Muscle layer of duodenum (tissue), 2 donors: ENCODE results near the gene CLEC18A.
"Not testable (repeated sequence)": the region's sequence is repeated elsewhere in the genome, so short reads cannot be mapped to it uniquely, and the experiment has no call there.

ENCODE experiments used
- H3K27ac ChIP-seq: one replicate; pipeline ENCODE4 v1.7.0; 2013; ENCODE audit warnings: mild to moderate bottlenecking, low read length
- H3K27me3 ChIP-seq: one replicate; pipeline ENCODE4 v1.7.0; 2013; ENCODE audit warnings: low read depth, mild to moderate bottlenecking, control low read depth, low read length
- H3K36me3 ChIP-seq, 2 donors: one replicate each; pipeline ENCODE4 v1.7.0; 2013; ENCODE audit warnings: low read length in 2 of 2, control low read depth in 1 of 2, mild to moderate bottlenecking in 1 of 2; ENCODE audit not compliant: insufficient read depth in 2 of 2, control insufficient read depth in 1 of 2
- H3K4me1 ChIP-seq, 2 donors: one replicate each; pipeline ENCODE4 v1.7.0; 2013; ENCODE audit warnings: low read length in 2 of 2, mild to moderate bottlenecking in 2 of 2, control low read depth in 1 of 2, moderate library complexity in 1 of 2; ENCODE audit not compliant: insufficient read depth in 2 of 2, control insufficient read depth in 1 of 2
- H3K4me3 ChIP-seq, 2 donors: one replicate each; pipeline ENCODE4 v1.7.0; 2013; ENCODE audit warnings: low read length in 2 of 2, low read depth in 1 of 2, mild to moderate bottlenecking in 1 of 2
- H3K9me3 ChIP-seq, 2 donors: one replicate each; pipeline ENCODE4 v1.7.0; 2013; ENCODE audit warnings: low read length in 2 of 2, control low read depth in 1 of 2, mild to moderate bottlenecking in 1 of 2; ENCODE audit not compliant: control insufficient read depth in 1 of 2
- donor health status: healthy.

CLEC18A gene

DNA sequence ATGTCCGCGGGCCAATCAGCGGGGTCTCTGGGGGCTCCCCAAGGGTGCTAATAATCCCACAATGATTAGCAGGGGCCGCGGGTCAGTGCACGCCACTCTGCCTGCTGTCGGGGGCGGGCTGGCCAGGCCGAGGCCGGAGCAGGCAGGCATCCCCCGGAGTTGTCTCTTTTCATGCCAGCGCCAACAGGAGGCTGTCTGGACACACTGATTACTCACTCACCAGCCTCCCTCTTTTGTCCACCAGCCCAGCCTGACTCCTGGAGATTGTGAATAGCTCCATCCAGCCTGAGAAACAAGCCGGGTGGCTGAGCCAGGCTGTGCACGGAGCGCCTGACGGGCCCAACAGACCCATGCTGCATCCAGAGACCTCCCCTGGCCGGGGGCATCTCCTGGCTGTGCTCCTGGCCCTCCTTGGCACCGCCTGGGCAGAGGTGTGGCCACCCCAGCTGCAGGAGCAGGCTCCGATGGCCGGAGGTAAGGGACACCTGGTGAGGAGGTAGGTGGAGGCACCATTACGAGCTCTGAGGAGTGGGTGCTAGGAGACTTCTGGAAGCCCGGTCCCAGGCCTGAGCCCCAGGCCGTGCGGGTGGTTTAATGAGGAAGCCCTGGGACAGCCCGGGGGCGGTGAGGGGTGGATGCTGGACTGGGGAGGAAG is at the start of gene CLEC18A:
CLEC18A (plus strand) TSS at position 318 of the 655 bp plus-strand sequence; CDS start at position 351, 33 bp downstream.
- H3K4me1 ChIP-seq, H3K27me3 ChIP-seq, H3K36me3 ChIP-seq, H3K9me3 ChIP-seq, H3K4me3 ChIP-seq, H3K27ac ChIP-seq: not testable (repeated sequence)

DNA sequence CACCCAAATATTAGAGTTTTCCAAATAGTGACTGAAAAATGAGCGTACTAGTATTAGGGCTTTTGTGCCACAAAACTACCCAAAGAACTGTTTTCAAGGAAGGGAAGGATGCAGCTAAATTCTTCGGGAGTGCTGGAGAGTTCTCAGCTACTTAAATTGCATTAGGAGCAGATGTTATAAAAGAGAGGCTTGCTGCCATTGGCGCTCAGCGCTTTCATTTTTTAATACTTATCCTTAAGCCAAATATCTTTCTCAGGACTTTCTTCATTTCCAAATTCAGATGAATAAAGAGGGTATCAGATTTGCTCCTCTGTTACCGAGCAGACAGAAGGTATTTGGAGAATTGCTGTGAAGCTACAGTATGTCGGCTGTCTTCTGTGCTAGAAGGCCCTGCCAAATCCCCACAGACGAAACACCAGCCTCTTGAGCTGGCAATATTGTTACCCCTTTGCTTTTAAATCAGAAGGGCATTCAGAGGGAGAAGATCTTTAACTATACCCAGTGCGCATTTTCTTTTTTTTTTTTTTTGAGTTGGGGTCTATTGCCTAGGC is 47.2 kb upstream of the CLEC18A start:
- H3K36me3 ChIP-seq: peaks cover 5 to 6% of the 10 kb centered on the region in 2 donors
- H3K4me3 ChIP-seq: no peak overlapping the region
- H3K4me1 ChIP-seq: peaks cover 0 to 4% of the 10 kb centered on the region in 2 donors
- no peak overlapping the region for H3K27ac ChIP-seq
- no peaks in the 10 kb centered on the region for H3K27me3 ChIP-seq
- no peaks in the 10 kb centered on the region for H3K9me3 ChIP-seq

DNA sequence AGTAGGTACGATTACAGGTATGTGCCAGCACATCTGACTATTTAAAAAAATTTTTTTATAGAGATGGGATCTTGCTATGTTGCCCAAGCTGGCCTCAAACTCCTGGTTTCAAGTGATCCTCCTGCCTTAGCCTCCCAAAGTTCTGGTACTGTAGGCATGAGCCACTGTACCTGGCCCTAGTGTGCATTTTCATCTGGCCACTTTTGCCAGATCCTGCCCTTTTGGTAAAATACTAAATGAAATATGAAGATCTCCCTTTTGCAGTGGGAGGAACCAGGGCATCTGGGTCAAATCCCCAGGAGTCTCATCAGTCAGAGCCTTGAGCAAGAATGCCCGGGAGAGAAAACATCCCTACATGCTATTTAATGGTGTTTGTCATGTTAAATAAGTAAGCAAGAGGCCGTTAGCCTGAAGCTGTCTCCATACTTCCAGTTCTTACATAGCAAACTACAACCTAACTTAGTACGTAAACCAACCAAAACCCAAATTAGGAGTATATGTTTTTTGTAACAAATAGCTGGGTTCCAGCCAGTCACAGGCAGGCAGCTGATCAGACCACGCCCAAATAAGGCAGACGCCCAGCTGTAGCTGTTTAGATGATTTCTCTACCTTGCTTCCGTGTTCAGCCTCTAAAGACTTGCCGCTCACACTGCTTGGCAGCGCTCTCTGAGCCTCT is 46.5 kb upstream of the CLEC18A start:
- Histone ChIP-seq H3K4me3 (no peak overlapping the region), H3K27ac (no peak overlapping the region), H3K4me1 (peaks cover 0 to 4% of the 10 kb centered on the region in 2 donors), H3K27me3 (no peaks in the 10 kb centered on the region), H3K9me3 (no peaks in the 10 kb centered on the region), H3K36me3 (peaks cover 5 to 13% of the 10 kb centered on the region in 2 donors)

DNA sequence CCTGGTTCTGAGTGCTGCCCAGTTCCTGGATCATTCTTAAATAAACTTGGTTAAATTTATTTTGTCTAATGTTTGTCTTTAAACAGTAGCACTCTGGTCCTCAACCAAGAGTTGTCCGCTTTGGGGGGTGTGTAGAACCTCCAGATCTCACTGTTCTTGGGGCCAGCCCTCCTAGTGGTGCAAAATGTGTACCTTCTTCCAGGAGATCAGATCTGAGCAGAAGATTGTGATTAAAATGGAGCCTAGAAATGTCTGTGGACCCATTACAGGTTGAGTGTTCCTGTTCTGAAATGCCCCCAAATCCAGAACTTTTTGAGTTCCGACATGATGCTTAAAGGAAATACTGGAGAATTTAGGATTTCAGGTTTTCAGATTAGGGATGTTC is 46.0 kb upstream of the CLEC18A start:
- Histone ChIP-seq H3K27me3 (no peaks in the 10 kb centered on the region), H3K36me3 (peaks cover 5 to 13% of the 10 kb centered on the region in 2 donors), H3K9me3 (no peaks in the 10 kb centered on the region), H3K27ac (no peak overlapping the region), H3K4me1 (peaks cover 0 to 4% of the 10 kb centered on the region in 2 donors), H3K4me3 (no peak overlapping the region)

DNA sequence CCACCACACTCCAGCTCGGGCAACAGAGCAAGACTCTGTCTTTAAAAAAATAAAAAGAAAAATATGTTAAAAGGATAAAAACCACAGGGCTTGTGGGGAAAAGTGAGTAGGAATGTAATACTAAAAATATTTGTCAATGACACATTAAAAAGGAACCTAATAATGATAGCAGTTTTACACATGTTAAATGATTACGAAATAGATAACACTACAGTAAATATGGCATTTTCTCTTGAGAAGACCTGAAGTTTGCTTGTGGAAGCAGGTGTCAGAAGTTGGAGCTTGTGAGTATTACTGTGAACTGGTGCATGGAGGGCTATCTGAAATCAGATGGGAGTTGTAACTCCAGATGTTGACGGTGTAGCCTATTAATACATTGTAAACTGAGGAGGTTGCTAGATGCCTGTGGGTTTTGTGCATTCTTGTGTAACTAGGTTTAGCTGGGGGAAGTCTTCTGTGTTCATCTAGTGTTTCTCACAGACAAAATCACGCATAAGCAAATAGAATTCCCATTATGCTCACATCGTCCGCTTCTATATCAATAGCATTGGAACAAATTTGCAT is 44.2 kb upstream of the CLEC18A start:
- Histone ChIP-seq H3K27ac (no peak overlapping the region), H3K36me3 (peaks cover 11 to 13% of the 10 kb centered on the region in 2 donors), H3K4me3 (no peak overlapping the region), H3K9me3 (no peaks in the 10 kb centered on the region), H3K27me3 (no peaks in the 10 kb centered on the region), H3K4me1 (peaks cover 0 to 4% of the 10 kb centered on the region in 2 donors)

DNA sequence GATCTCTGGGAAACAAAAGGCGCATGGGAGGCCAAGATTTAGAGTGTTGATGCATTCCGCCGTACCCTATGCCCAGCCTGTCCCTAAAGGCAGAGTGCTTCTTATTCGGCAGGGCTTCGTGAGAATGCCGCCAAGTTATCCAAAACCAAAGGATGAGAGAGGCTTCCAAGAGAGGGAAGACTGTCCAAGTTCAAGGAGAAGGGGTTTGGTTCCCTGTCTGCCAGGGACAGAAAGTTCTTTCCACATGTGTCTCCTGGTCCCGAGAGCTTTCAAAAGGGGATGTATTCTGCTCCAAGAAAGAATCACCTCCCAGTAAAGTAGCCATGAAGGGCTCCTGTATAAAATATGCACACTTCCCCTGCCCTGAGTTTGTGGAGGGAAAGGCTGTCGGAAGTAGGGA is 42.1 kb upstream of the CLEC18A start:
- H3K9me3 ChIP-seq: no peaks in the 10 kb centered on the region
- no peak overlapping the region for H3K4me3 ChIP-seq
- no peak overlapping the region for H3K27ac ChIP-seq
- peaks cover 0 to 4% of the 10 kb centered on the region in 2 donors for H3K4me1 ChIP-seq
- H3K36me3 ChIP-seq: peaks cover 6 to 13% of the 10 kb centered on the region in 2 donors
- no peaks in the 10 kb centered on the region for H3K27me3 ChIP-seq

DNA sequence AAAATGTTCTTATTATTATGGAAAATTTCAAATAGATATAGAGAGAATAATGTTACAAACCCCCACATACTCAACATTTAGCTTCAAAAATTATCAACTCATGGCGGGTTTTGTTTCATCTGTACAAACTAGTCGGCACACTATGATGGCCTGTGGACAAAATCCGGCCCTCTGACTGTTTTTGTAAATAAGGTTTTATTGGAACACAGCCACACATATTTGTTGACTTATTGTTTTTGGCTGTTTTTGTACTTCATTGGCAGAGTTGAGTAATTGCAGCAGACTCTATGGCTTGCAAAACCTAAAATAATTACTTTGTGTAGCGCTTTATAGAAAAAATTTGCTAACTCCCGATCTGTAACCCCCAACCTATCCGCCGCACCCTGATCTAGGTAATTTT is 41.4 kb upstream of the CLEC18A start:
- Histone ChIP-seq H3K9me3 (no peaks in the 10 kb centered on the region), H3K4me3 (no peak overlapping the region), H3K36me3 (peaks cover 6 to 13% of the 10 kb centered on the region in 2 donors), H3K27ac (no peak overlapping the region), H3K4me1 (peaks cover 0 to 3% of the 10 kb centered on the region in 2 donors), H3K27me3 (no peaks in the 10 kb centered on the region)

DNA sequence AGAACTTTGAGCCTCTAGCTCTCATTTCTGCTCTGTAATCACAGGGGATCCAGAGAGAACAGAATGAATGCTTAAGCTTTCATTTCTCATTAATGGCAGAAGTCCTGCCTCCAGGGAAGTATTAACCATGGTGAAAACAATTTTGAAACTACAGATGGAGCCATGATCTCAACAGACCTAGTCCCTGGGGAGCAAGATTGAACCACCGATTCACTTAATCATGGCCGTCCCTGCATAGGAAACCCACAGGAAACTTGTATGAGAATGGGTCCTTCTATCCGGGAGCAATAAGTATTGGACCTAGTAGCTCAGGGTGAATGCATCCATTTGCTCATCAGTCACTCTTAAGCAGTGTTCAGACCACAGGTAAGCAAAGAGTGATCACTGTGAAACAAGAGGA is 40.2 kb upstream of the CLEC18A start:
- Histone ChIP-seq H3K9me3 (no peaks in the 10 kb centered on the region), H3K4me3 (no peak overlapping the region), H3K36me3 (peaks cover 6 to 13% of the 10 kb centered on the region in 2 donors), H3K27me3 (no peaks in the 10 kb centered on the region), H3K27ac (no peak overlapping the region), H3K4me1 (no peaks in the 10 kb centered on the region)

DNA sequence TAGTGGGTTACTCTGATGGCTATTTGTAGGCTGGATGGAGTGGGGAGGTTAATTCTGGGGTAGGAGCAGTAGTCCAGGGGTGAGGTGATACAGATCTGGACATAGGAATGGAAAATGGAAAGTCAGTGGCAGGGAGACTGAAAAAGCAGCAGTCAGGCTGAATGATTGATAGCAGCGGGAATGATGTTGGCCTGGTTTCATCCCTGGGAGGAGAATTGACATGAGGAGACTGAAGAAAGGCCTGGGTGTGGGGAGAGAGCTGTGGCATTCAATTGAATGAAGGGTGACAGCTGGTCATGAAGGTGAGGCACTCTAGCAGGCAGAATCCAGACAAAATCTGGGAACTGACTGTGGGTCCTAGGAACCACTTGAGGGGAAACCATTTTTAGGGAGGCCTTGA is 34.7 kb upstream of the CLEC18A start:
- Histone ChIP-seq H3K36me3 (peaks cover 0 to 8% of the 10 kb centered on the region in 2 donors), H3K9me3 (no peaks in the 10 kb centered on the region), H3K4me1 (no peaks in the 10 kb centered on the region), H3K27ac (no peak overlapping the region), H3K27me3 (no peaks in the 10 kb centered on the region), H3K4me3 (no peak overlapping the region)

DNA sequence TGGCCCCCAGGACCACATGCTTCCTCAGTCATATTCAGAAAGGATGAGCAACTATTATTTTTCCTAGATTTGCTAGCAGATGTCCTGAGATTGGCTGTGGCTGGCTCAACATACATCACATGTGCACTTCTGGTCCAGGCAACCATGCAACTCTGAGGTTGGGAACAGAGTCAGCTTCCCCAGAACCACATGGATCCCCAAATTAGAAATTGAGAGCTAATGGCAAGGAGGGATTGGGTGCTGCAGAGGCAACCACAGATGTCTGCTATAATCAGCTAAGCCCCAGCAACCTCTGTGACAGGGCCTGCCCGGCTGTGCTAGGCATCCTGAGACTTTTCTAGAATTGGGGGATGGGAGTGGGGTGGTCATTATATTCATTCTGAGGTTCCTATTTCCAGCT is 33.8 kb upstream of the CLEC18A start:
- no peak overlapping the region for H3K4me3 ChIP-seq
- peaks cover 0 to 8% of the 10 kb centered on the region in 2 donors for H3K36me3 ChIP-seq
- no peaks in the 10 kb centered on the region for H3K27me3 ChIP-seq
- no peak overlapping the region for H3K27ac ChIP-seq
- no peaks in the 10 kb centered on the region for H3K9me3 ChIP-seq
- H3K4me1 ChIP-seq: no peaks in the 10 kb centered on the region

DNA sequence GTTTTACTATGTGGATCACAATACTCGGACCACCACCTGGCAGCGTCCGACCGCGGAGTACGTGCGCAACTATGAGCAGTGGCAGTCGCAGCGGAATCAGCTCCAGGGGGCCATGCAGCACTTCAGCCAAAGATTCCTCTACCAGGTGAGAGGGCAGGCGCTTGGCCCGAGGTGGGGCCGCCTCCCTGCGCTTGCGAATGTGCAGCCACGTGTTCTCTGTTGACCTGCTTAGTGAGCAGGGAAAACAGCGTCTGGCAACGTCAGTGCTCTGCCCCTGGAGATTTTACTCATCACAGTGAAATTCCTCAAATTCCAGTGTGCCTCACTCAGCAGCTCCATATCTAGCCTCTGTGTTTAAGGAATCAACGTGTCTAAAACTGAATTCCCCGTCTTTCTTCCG is 33.4 kb upstream of the CLEC18A start:
- Histone ChIP-seq H3K36me3 (peaks cover 0 to 8% of the 10 kb centered on the region in 2 donors), H3K9me3 (no peaks in the 10 kb centered on the region), H3K27ac (no peak overlapping the region), H3K27me3 (no peaks in the 10 kb centered on the region), H3K4me1 (no peaks in the 10 kb centered on the region), H3K4me3 (no peak overlapping the region)
